HG03108 (cell line): ENCODE data around the gene STK31.
"Not testable (repeated sequence)": the region's sequence is repeated elsewhere in the genome, so short reads cannot be mapped to it uniquely, and the experiment has no call there.

Experiments
- ATAC-seq: cut with Tn5 transposase; IDR thresholded peaks from one replicate; pipeline ENCODE4 v1.9.1; 2021; ENCODE audit warnings: moderate library complexity; ENCODE audit not compliant: unreplicated experiment

The STK31 gene

GRCh38 chr7:23710000-23710399 is at the start of gene STK31:
Gene STK31, plus strand, starts transcription at chr7:23710219. Its CDS starts 67 bp downstream, at chr7:23710286.
- no peak for ATAC-seq

- ATAC-seq = no peak
Measured at GRCh38 chr7:23661385-23661784, 48.6 kb upstream of the STK31 start.

- no peak for ATAC-seq
Measured at GRCh38 chr7:23662124-23662983, 47.7 kb upstream of the STK31 start.

GRCh38 chr7:23662984-23663313 is 47.1 kb upstream of the STK31 start:
- no peak for ATAC-seq

- no peak for ATAC-seq
Measured at GRCh38 chr7:23664122-23664521, 45.9 kb upstream of the STK31 start.

- no peak for ATAC-seq
Measured at GRCh38 chr7:23672033-23672432, 38.0 kb upstream of the STK31 start.

- ATAC-seq = peak; percentile 97
Measured at GRCh38 chr7:23679898-23680413, 30.1 kb upstream of the STK31 start, which contains the start of gene FAM221A. Gene FAM221A, plus strand, starts transcription at chr7:23680199. Its CDS starts 20 bp downstream, at chr7:23680219.

GRCh38 chr7:23680414-23681405 is 29.3 kb upstream of the STK31 start:
- no peak for ATAC-seq

- ATAC-seq = not testable (repeated sequence)
Measured at GRCh38 chr7:23684041-23684440, 26.0 kb upstream of the STK31 start.

- ATAC-seq = no peak
Measured at GRCh38 chr7:23685731-23686130, 24.3 kb upstream of the STK31 start.

GRCh38 chr7:23687011-23687410 is 23.0 kb upstream of the STK31 start:
- ATAC-seq = no peak

GRCh38 chr7:23689165-23689564 is 20.9 kb upstream of the STK31 start:
- no peak for ATAC-seq

- no peak for ATAC-seq
Measured at GRCh38 chr7:23691320-23691719, 18.7 kb upstream of the STK31 start.

- ATAC-seq = no peak
Measured at GRCh38 chr7:23693224-23693623, 16.8 kb upstream of the STK31 start.

GRCh38 chr7:23696916-23697441 is 13.0 kb upstream of the STK31 start:
- no peak for ATAC-seq

- ATAC-seq = no peak
Measured at GRCh38 chr7:23698822-23699221, 11.2 kb upstream of the STK31 start.

GRCh38 chr7:23700046-23700445 is 10.0 kb upstream of the STK31 start:
- no peak for ATAC-seq

- no peak for ATAC-seq
Measured at GRCh38 chr7:23709081-23709750, 803 bp upstream of the STK31 start.

- no peak for ATAC-seq
Measured at GRCh38 chr7:23712368-23713284, 2.6 kb downstream of the STK31 start.
